Renal cortex interstitium (tissue), 15 donors: ENCODE data around the gene URAD. TPM values are rescaled to one million over a fixed set of nuclear protein-coding genes. Genes with fewer than 3 reads are reported as not detected.
"Not testable (repeated sequence)": the region's sequence is repeated elsewhere in the genome, so short reads cannot be mapped to it uniquely, and the experiment has no call there.

Experiments
- DNase-seq, 11 donors: peaks; one replicate each; pipeline ENCODE4 v3.0.0-alpha.2; 2013; ENCODE audit warnings: low read depth in 9 of 11, low spot score in 4 of 11; ENCODE audit errors: extremely low read depth in 1 of 11
- long read RNA-seq, 16 experiments: transcript quantifications; one replicate each; lab custom pipeline, GENCODE V29; 2026
- polyA plus RNA-seq, 3 donors: library from polyadenylated mRNA; unstranded; fragments of 120-200 nt; gene quantifications; one replicate each; pipeline ENCODE4 v1.2.1, GENCODE V29; 2013; ENCODE audit not compliant: insufficient read length in 3 of 3

URAD gene
- polyA plus RNA-seq = not detected
- long read RNA-seq, donor 1 = 0 reads
- long read RNA-seq, donor 2 = 0 reads
- long read RNA-seq, donor 3 = 0 reads
- long read RNA-seq, donor 4 = 0 reads
- long read RNA-seq, donor 5 = 0 reads
- long read RNA-seq, donor 6 = 0 reads
- long read RNA-seq, donor 7 = 0 reads
- long read RNA-seq, donor 8 = 0 reads
- long read RNA-seq, donor 9 = 0 reads
- long read RNA-seq, donor 10 = 0 reads
- long read RNA-seq, donor 11 = 0 reads
- long read RNA-seq, donor 12 = 0 reads
- long read RNA-seq, donor 13 = 0 reads
- long read RNA-seq, donor 14 = 0 reads
- long read RNA-seq, donor 15 = 0 reads
- long read RNA-seq, donor 16 = 0 reads

GRCh38 chr13:27988520-27988919 is at the start of gene URAD:
TSS of gene URAD (minus strand) at chr13:27988693. CDS start at chr13:27988637, 56 bp downstream.
- no peak for DNase-seq

- DNase-seq = no peak
Observed at GRCh38 chr13:28037399-28037798, 48.9 kb upstream of the URAD start.

GRCh38 chr13:28035146-28035782 is 46.8 kb upstream of the URAD start:
- DNase-seq = no peak

GRCh38 chr13:28033894-28034655 is 45.6 kb upstream of the URAD start:
- DNase-seq = no peak

- not testable (repeated sequence) for DNase-seq
Observed at GRCh38 chr13:28032438-28032837, 43.9 kb upstream of the URAD start.

GRCh38 chr13:28031896-28032288 is 43.4 kb upstream of the URAD start:
- no peak for DNase-seq

- no peak for DNase-seq
Observed at GRCh38 chr13:28031220-28031895, 42.9 kb upstream of the URAD start.

- no peak for DNase-seq
Observed at GRCh38 chr13:28027607-28028364, 39.3 kb upstream of the URAD start.

- DNase-seq = no peak
Observed at GRCh38 chr13:28027071-28027470, 38.6 kb upstream of the URAD start.

- no peak for DNase-seq
Observed at GRCh38 chr13:28026508-28026907, 38.0 kb upstream of the URAD start.

- DNase-seq = no peak
Observed at GRCh38 chr13:28022848-28023518, 34.5 kb upstream of the URAD start.

- DNase-seq = no peak
Observed at GRCh38 chr13:28014301-28014700, 25.8 kb upstream of the URAD start.

- no peak for DNase-seq
Observed at GRCh38 chr13:28013482-28013881, 25.0 kb upstream of the URAD start.

- no peak for DNase-seq
Observed at GRCh38 chr13:28012896-28013295, 24.4 kb upstream of the URAD start.

GRCh38 chr13:28012383-28012782 is 23.9 kb upstream of the URAD start:
- DNase-seq = no peak

- DNase-seq = no peak
Observed at GRCh38 chr13:28010046-28010445, 21.6 kb upstream of the URAD start.

GRCh38 chr13:28005016-28005415 is 16.5 kb upstream of the URAD start:
- DNase-seq = not testable (repeated sequence)
